EL (cell line): ENCODE measurements around the gene FLNC.

Source experiments
- DNase-seq: peaks from one replicate; pipeline ENCODE4 v3.0.0-alpha.2; 2016

The FLNC gene

GRCh38 chr7:128846781-128847444 is 16.7 kb downstream of the FLNC start:
- DNase-seq = no peak

DNA sequence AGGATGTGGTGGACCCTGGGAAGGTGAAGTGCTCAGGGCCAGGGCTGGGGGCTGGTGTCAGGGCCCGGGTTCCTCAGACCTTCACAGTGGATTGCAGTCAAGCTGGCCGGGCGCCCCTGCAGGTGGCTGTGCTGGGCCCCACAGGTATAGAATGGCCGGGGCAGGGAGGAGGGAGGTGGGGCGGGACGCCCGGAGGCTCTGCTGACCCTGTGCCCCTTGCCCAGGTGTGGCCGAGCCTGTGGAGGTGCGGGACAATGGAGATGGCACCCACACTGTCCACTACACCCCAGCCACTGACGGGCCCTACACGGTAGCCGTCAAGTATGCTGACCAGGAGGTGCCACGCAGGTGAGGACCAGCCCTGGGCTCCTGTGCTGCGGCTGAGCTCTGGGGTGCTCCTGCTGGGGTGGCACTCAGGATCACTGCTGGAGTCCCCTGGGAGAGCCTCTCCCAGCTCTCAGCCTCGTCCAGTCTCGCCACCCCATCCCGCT is 17.6 kb downstream of the FLNC start:
- no peak for DNase-seq

GRCh38 chr7:128848289-128849155 is 18.3 kb downstream of the FLNC start:
- DNase-seq = no peak

DNA sequence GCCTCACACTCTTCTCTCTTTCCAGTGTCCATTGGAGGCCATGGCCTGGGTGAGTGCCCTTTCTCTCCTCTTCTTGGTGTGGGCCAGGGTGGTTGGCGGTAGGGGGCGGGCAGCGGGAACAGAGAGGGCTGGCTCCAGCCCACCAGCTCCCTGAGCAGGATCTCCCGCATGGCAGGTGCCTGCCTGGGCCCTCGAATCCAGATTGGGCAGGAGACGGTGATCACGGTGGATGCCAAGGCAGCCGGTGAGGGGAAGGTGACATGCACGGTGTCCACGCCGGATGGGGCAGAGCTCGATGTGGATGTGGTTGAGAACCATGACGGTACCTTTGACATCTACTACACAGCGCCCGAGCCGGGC is 18.9 kb downstream of the FLNC start:
- DNase-seq = no peak

GRCh38 chr7:128849804-128850490 is 19.7 kb downstream of the FLNC start:
- no peak for DNase-seq

DNA sequence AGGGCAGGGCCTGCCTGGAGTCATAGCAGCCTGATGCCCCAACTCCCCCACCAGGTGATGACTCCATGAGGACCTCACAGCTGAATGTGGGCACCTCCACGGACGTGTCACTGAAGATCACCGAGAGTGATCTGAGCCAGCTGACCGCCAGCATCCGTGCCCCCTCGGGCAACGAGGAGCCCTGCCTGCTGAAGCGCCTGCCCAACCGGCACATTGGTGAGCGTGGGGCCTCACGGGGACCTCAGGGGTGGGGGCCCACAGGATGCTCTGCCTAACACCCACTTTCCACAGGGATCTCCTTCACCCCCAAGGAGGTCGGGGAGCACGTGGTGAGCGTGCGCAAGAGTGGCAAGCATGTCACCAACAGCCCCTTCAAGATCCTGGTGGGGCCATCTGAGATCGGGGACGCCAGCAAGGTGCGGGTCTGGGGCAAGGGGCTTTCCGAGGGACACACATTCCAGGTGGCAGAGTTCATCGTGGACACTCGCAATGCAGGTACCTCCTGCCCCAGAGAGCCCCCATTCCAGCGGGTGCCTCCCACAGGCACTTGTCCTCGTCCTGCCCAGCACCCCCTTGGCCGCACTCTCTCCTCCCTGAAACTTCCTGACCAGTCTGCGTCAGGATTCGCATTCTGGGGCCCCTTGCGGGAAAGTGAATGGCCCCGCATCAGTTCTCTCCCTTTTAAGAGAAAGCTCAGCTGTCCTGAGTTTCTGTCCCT is 22.5 kb downstream of the FLNC start:
- no peak for DNase-seq

GRCh38 chr7:128853799-128854198 is 23.6 kb downstream of the FLNC start:
- DNase-seq = no peak

- DNase-seq = no peak
These were observed 24.2 kb downstream of the FLNC start for GRCh38 chr7:128854396-128854795.

DNA sequence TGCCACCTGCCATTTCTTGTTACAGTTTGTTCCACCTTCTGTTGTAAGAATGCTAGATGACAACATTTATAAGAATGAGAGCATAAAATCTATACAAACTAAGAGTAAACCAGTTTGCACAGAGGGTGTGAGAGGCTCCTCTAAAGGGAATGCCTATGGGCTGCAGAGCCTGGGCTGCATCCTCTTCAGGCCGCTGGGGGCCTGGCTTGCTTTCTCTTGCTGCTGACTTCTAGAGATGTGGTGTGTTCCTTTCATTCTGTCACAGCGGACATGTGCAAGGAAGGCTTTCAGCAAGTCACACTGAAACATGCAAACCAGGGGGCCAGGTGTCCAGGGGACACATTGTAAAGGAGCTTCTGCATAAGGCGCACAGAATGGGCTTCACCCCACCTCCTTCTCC is 25.4 kb downstream of the FLNC start:
- no peak for DNase-seq

- no peak for DNase-seq
These were observed 26.0 kb downstream of the FLNC start for GRCh38 chr7:128856001-128856718.

DNA sequence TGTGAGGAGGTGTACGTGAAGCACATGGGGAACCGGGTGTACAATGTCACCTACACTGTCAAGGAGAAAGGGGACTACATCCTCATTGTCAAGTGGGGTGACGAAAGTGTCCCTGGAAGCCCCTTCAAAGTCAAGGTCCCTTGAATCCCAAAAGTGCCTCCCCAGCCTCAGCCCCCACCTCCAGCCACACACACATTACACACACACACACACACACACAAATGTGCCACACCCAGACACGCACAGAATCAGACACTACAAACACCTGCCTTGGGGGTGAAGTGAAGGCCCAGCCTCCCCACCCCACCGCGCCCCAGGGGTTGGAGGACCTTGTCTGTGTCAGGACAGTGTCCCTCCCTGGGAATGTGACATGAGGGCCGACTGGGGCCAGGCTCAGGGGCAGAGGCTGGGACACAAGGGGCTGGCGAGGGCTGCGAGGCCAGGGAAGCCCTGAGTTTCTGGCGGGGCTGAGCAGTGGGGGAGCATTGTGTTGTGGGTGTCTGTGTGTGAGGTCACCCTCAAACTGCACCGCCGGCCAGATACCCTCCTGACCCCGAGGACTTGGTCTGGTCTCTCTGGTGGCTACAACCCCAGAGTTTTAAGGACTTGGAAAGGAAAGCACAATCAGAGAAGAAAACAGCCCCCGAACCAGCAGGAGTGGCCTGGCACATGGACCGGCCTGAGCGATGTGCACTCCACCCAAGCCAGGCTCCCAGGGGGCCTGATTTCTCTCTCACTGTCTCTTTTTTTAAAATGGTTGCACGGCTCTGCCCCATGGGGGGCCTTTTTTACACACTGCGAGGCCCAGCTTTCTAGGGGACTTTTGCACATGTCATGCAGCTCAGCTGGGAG is 28.4 kb downstream of the FLNC start:
- no peak for DNase-seq

DNA sequence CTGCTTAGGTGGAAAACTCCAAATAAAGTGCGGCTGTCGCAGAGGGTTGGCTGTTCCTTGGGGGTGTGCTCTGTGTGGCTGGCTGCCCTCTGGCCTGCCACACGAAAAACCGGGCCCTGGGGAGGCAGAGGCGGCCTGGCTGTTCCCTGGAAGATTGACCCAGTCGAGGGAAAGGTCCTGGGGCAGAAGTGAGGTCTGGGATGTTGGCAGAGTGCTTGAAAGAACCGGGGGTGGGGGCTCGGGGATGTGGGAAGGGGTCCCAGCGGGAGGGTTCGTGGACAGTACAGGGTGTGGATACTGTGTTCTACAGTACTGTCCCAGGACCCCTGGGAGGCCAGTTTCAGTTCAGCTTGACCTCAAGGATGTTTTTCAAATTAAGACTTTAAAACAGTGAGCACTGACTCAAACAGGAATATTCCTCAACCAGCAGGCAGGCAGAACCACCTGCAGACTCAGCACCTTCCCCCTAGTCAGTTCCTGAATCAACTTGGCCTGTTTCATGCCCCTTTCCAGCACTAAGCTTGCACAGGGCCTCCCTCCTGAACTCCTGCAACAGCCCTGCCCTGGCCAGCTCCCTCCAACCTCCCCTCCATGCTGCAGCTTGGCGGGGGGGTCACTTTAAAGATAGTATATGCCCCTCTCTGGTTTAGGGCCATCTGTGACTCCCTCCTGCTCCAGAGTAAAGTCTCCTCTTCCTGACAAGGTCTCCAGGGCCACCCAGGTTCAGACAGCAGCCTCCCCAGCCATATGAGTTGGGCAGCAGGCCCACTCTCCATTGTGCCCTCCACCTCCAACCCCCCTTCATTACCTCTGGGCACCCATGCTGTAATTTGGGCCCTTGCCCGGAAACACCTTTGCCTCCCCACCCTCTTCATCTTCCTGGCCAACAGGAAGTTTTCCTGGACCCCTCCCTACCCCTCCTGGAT is 29.3 kb downstream of the FLNC start:
- no peak for DNase-seq

- peak; percentile 33 for DNase-seq
These were observed 30.2 kb downstream of the FLNC start for GRCh38 chr7:128860158-128861073.

DNA sequence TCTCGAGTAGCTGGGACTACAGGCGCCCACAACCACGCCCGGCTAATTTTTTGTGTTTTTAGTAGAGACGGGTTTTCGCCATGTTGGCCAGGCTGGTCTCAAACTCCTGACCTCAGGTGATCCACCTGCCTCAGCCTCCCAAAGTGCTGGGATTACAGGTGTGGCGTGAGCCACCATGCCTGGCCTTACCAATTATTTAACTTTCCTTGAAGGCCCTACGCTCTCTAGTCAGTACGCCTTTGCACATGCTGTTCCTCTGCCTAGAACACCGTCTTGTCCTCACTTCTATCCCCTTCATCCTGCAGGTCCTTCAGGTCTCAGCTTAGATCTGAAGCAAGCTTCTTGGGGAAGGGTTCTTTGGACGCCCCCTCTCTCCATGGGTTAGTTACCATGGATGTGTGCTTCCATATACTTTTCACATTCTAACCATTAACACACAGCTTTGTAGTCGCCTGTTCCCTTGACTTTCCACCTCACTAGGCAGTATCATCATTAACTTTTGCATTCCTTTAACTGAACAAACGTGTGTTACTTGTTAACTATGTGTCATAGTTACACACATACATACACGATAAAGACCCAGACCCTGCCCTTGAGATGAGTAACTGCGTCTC is 31.9 kb downstream of the FLNC start:
- DNase-seq = no peak

DNA sequence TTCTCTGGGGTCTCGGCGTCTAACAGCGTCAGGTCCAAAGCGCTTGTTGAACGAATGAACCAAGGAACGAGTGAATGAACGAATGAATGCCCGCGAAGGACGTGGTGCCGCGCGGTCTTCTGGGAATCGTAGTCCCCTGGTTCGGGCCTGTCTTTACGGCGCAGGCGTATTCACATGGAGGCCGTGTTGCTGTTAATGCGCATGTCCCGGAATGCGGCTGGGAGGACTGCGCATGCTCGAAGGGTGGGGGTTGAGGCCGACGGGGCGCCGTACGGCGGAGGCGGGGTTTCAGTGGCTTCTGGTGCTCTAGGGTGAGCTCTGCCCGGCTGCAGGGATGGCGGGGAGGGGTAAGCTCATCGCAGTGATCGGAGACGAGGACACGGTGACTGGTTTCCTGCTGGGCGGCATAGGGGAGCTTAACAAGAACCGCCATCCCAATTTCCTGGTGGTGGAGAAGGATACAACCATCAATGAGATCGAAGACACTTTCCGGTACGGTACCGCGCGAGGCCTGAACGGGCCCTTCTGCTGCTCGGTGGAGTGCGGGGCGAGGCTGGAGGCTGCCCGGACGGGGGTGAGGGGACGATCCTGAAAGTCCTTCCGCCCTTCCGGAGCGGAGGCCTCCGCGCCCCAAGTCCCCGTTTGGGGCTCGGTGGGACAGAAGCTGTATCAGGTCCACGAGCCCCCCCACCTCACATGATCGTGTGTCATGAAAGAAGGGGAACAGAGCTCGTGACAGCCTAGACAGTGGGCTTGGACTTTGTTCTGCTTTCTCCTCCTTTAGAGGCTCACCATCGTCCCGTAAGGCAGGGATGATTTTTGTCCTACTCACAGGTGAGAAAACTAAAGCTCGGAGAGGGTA is 32.6 kb downstream of the FLNC start, which contains the start of gene ATP6V1F:
Gene ATP6V1F (plus strand): TSS at position 286 of the 862 bp plus-strand sequence. CDS start 49 bp downstream, at position 335.
- DNase-seq = peak; percentile 96

- peak; percentile 75 for DNase-seq
These were observed 33.3 kb downstream of the FLNC start for GRCh38 chr7:128863433-128863989.

- DNase-seq = no peak
These were observed 35.1 kb downstream of the FLNC start for GRCh38 chr7:128865303-128865702.
